Activated CD8-positive, alpha-beta memory T cell treated with anti-CD3 and anti-CD28 coated beads, Interleukin-2, amount 10 ng/mL, durations not matched to agents 7 days and 5 days (primary cell): ENCODE results near the gene WDR77. TPM values are rescaled to one million over a fixed set of nuclear protein-coding genes. Genes with fewer than 3 reads are reported as not detected.

Experiments used
- total RNA-seq, 2 experiments: library from RNA; stranded (reverse); gene quantifications; one replicate each; pipeline ENCODE4 v1.2.3, GENCODE V29; 2021

The WDR77 gene
- total RNA-seq, 2 experiments from 2014 or later: 29.6 to 37.5 TPM

Other genes with a start within 250 kb of the WDR77 start
- 100 to 1,000 TPM; 187 to 209 TPM for gene DENND2D, start 248.6 kb downstream of the WDR77 start, total RNA-seq
- gene CHI3L2, start 221.5 kb downstream of the WDR77 start, total RNA-seq: 10 to 100 TPM in 1 of 2 experiments, 1 to 10 TPM in 1; 6.7 to 13.0 TPM
- not detected for gene CHIA, start 158.4 kb downstream of the WDR77 start, total RNA-seq
- gene OVGP1, start 21.5 kb downstream of the WDR77 start, total RNA-seq: 1 to 10 TPM; 1.1 TPM
- 100 to 1,000 TPM; 215 to 266 TPM for gene ATP5PB, start 208 bp upstream of the WDR77 start, total RNA-seq
- gene C1orf162, start 24.7 kb upstream of the WDR77 start, total RNA-seq: 1 to 10 TPM in 1 of 2 experiments, under 1 TPM in 1; 0.87 to 4.6 TPM
- not detected for gene ADORA3, start 54.4 kb upstream of the WDR77 start, total RNA-seq
- under 1 TPM in 1 of 2 experiments, not detected in 1; 0.23 TPM for gene TMIGD3, start 54.4 kb upstream of the WDR77 start, total RNA-seq
- gene RAP1A, start 170.5 kb upstream of the WDR77 start, total RNA-seq: 100 to 1,000 TPM; 161 to 224 TPM